Psoas muscle (tissue), 8 donors: ENCODE results near the gene FBXL16. TPM values are rescaled to one million over a fixed set of nuclear protein-coding genes. Genes with fewer than 3 reads are reported as not detected.

Experiments
- ATAC-seq, 4 donors: fragments of 200-7000 bp; cut with Tn5 transposase; one replicate each; pipeline ENCODE4 v1.9.1; 2020; ENCODE audit warnings: moderate library complexity in 3 of 4, mild to moderate bottlenecking in 2 of 4
- DNase-seq, 2 donors: peaks; one replicate each; pipeline ENCODE4 v3.0.0-alpha.2; 2020
- H3K27ac ChIP-seq: fragments of 200-600 bp; one replicate; pipeline ENCODE4 v1.8.0; 2022
- H3K27me3 ChIP-seq, 3 donors: fragments of 200-600 bp in 1 of 3; one replicate each; pipeline versions ENCODE4 v1.6.1 to v1.8.0; 2013 to 2022; ENCODE audit warnings: low read length in 2 of 3, mild to moderate bottlenecking in 2 of 3, moderate library complexity in 1 of 3; ENCODE audit not compliant: insufficient read depth in 3 of 3
- H3K36me3 ChIP-seq, 2 donors: fragments of 200-600 bp in 1 of 2; one replicate each; pipeline versions ENCODE4 v1.6.1 to v1.8.0; 2013 to 2022; ENCODE audit warnings: low read depth in 1 of 2, mild to moderate bottlenecking in 1 of 2, moderate library complexity in 1 of 2; ENCODE audit not compliant: insufficient read depth in 1 of 2
- H3K4me1 ChIP-seq: fragments of 200-600 bp; one replicate; pipeline ENCODE4 v1.8.0; 2022
- H3K4me3 ChIP-seq: fragments of 200-600 bp; one replicate; pipeline ENCODE4 v1.8.0; 2022; ENCODE audit warnings: mild to moderate bottlenecking
- H3K9me3 ChIP-seq: fragments of 200-600 bp; one replicate; pipeline ENCODE4 v1.8.0; 2022
- CTCF ChIP-seq: fragments of 200-600 bp; IDR thresholded peaks from one replicate; pipeline ENCODE4 v1.8.0; 2022; ENCODE audit warnings: antibody characterized with exemption
- WGBS, 3 donors: extraction: QIAGEN DNeasy Blood & Tissue Kit; methylation state at CpG; one replicate each; pipeline versions ENCODE4 v1.1.6 to v1.1.7; 2013; 5-methylcytosine and 5-hydroxymethylcytosine counted together
- intact Hi-C, 2 donors: fragments of 100-400 bp; cut with DNase I; formaldehyde crosslinking; loops; one replicate each; pipeline versions ENCODE4 v1.11.0 to v1.14.2; 2022
- polyA plus RNA-seq, 3 donors: library from polyadenylated mRNA; stranded (reverse); fragments of 200-250 nt; gene quantifications; one replicate each; pipeline ENCODE4 v1.2.3, GENCODE V29; 2013
- total RNA-seq, 4 donors: library from RNA; stranded (reverse); fragmentation: NEBNext Ultra II Directional in 2 of 4; extraction: Animal tissue kit (Norgen Biotek cat#: 25700) in 2 of 4; gene quantifications; one replicate each; pipeline versions ENCODE4 v1.2.1 to v1.2.4, GENCODE V29; 2021 to 2023
- donor health status: healthy with polysubstance abuse.
- donor health status: DM: no; HTN: no; CAD: no; lungs with moderate emphysema.
- donor health status: Bipolar disorder and iron deficiency.
- donor health status: healthy.
- donor health status: DM: yes; HTN: yes; CAD: no.
- donor health status: DM: no; HTN: no; CAD: no.
- donor health status: DM: no; HTN: no; CAD: no.
- donor health status: DM: yes; HTN: yes; CAD: no.

The FBXL16 gene
- total and polyA plus RNA-seq, 7 donors, result 0.04 to 0.16 (median 0.08) TPM; not detected in 2

- no peak for TF ChIP-seq CTCF
- H3K27me3 ChIP-seq, result no peaks in the 10 kb centered on the region
- H3K9me3 ChIP-seq, result no peaks in the 10 kb centered on the region
- no peak for DNase-seq
- no peak overlapping the region for H3K27ac ChIP-seq
- intact Hi-C loops, result loop anchor here in 1 of 2 donors (1.0 kb wide), 1 partner anchor 20 kb away; no protein-coding TSS in a partner anchor
- H3K36me3 ChIP-seq, result peaks cover 0 to 6% of the 10 kb centered on the region in 2 donors
- no peak for ATAC-seq
- H3K4me3 ChIP-seq, result no peak overlapping the region
- 90 to 92% (median 90%) methylated on average over 30 to 35 of the region's 35 CpGs for WGBS, 3 donors
- H3K4me1 ChIP-seq, result peaks cover 11% of the 10 kb centered on the region
These were observed 46.7 kb downstream of the FBXL16 start for GRCh38 chr16:658679-659571.

- intact Hi-C loops, result no loop called here
- H3K4me1 ChIP-seq, result peaks cover 11% of the 10 kb centered on the region
- no peak overlapping the region for H3K27ac ChIP-seq
- no peak overlapping the region for H3K4me3 ChIP-seq
- TF ChIP-seq CTCF, result no peak
- DNase-seq, result no peak
- no peaks in the 10 kb centered on the region for H3K27me3 ChIP-seq
- ATAC-seq, result no peak
- WGBS, 3 donors, result 93 to 95% (median 95%) methylated on average over 22 of the region's 22 CpGs
- H3K36me3 ChIP-seq, result peaks cover 0 to 6% of the 10 kb centered on the region in 2 donors
- H3K9me3 ChIP-seq, result no peaks in the 10 kb centered on the region
These were observed 48.1 kb downstream of the FBXL16 start for GRCh38 chr16:657487-657886.

GRCh38 chr16:654034-654433 is 51.6 kb downstream of the FBXL16 start:
- Histone ChIP-seq H3K36me3 (peaks cover 0 to 6% of the 10 kb centered on the region in 2 donors), H3K9me3 (no peaks in the 10 kb centered on the region), H3K4me3 (no peak overlapping the region), H3K27me3 (no peaks in the 10 kb centered on the region), H3K27ac (no peak overlapping the region), H3K4me1 (peaks cover 5% of the 10 kb centered on the region)
- intact Hi-C loops, result no loop called here
- TF ChIP-seq CTCF, result no peak
- WGBS, 3 donors, result 79 to 89% (median 86%) methylated on average over 11 to 12 of the region's 12 CpGs
- DNase-seq (no peak), ATAC-seq (no peak)

- no peaks in the 10 kb centered on the region for H3K27me3 ChIP-seq
- DNase-seq (no peak), ATAC-seq (no peak)
- peaks cover 16% of the 10 kb centered on the region for H3K4me1 ChIP-seq
- H3K27ac ChIP-seq, result no peak overlapping the region
- H3K36me3 ChIP-seq, result peaks cover 0 to 6% of the 10 kb centered on the region in 2 donors
- intact Hi-C loops, result no loop called here
- no peaks in the 10 kb centered on the region for H3K9me3 ChIP-seq
- 83 to 91% (median 84%) methylated on average over 23 to 28 of the region's 28 CpGs for WGBS, 3 donors
- no peak overlapping the region for H3K4me3 ChIP-seq
- no peak for TF ChIP-seq CTCF
These were observed 52.9 kb downstream of the FBXL16 start for GRCh38 chr16:652454-653305.
